ENCODE measurements around the gene WDR49. TPM values are rescaled to one million over a fixed set of nuclear protein-coding genes. Genes with fewer than 3 reads are reported as not detected.

WDR49 gene
- total and polyA plus RNA-seq, 10 of the 15 experiments (the other 5 are each of a cell fraction or from before 2014, with no cell fraction given) = 0.05 to 0.15 TPM; not detected in 8

- no peak for TF ChIP-seq BCL3 (IDR thresholded peaks at IDR 0.05; ENCODE audit: borderline replicate concordance, insufficient read depth, low read depth, low read length, poor library complexity, severe bottlenecking)
Measured at GRCh38 chr3:167684388-167684993, 30.7 kb upstream of the WDR49 start (continued).

DNA sequence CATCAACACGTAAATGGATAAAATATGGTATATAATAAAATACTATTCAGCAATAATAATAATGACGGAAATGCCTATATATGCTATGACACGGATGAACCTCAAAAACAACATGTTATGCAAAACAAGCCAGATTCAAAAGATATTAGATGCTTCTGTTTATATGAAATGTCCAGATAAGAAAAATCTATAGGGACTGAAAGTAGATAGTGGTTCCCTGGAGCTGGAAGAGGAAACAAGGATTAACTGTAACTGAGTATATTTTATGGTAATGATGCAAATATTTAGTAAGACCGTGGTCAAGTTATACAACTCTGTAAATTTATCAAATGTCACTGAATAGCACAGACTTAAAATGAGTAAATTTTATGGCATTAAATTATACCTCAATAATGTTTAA lies 25.8 kb upstream of the WDR49 start:
- no peaks in the 10 kb centered on the region for H3K27me3 ChIP-seq (replicated peaks in 1 of 2; ENCODE audit: control insufficient read depth in 2 of 2, insufficient read depth in 2 of 2, low read length in 1 of 2)
- no peaks in the 10 kb centered on the region for H3K4me1 ChIP-seq (ENCODE audit: control insufficient read depth, insufficient read depth, low read length)
- no peaks in the 10 kb centered on the region for H4K20me1 ChIP-seq (ENCODE audit: control insufficient read depth, insufficient read depth)
- no peak overlapping the region for H2AFZ ChIP-seq (ENCODE audit: control insufficient read depth, low read depth, low read length)
- ChIA-PET POLR2A (no interaction called here), CTCF (no interaction called here), SMC1A (ENCODE audit: uncharacterized antibody, unreplicated experiment) (no interaction called here), RAD21 (ENCODE audit: unreplicated experiment) (no interaction called here)
- H3K36me3 ChIP-seq (ENCODE audit: control insufficient read depth in 2 of 2, insufficient read depth in 2 of 2, low read length in 1 of 2) = peaks cover 0 to 12% of the 10 kb centered on the region in 2 experiments; a peak in 1 of 4 replicates
- no peak overlapping the region for H3K4me3 ChIP-seq
- ATAC-seq = no peak
- no peaks in the 10 kb centered on the region for H3K79me2 ChIP-seq (ENCODE audit: control insufficient read depth, insufficient read depth, low read length)
- no peak for DNase-seq (ENCODE audit: low read depth, low spot score)
- no TSS peak for BruUV-seq (replicated peaks)
- no peaks in the 10 kb centered on the region; the same call in 2 of the 3 replicates for H3K9me3 ChIP-seq (replicated peaks; ENCODE audit: control insufficient read depth, insufficient read depth, low read length)
- FAIRE-seq = no peak
- no peak overlapping the region for H3K9ac ChIP-seq (ENCODE audit: control insufficient read depth, insufficient read depth, low read length)
- H3K4me2 ChIP-seq (ENCODE audit: control insufficient read depth, insufficient read depth) = no peak overlapping the region
- intact Hi-C loops (cut with micrococcal nuclease; ENCODE audit: unreplicated experiment) (no loop called here), in situ Hi-C loops (cut with MboI) (no loop called here)
- H3K27ac ChIP-seq (ENCODE audit: control insufficient read depth, insufficient read depth) = no peak overlapping the region
- 98% methylated on average over 4 of the region's 4 CpGs for WGBS (ENCODE audit: insufficient coverage, insufficient replicate concordance, low lambda C conversion rate, missing lambda C conversion rate)
- TF ChIP-seq POLR2AphosphoS5 (IDR thresholded peaks at IDR 0.05; ENCODE audit: low read length) = no peak
- no peak for TF ChIP-seq RAD51 (IDR thresholded peaks at IDR 0.05)
- TF ChIP-seq ASH2L (IDR thresholded peaks at IDR 0.05; ENCODE audit: borderline replicate concordance, low read depth) = no peak
- TF ChIP-seq ESRRA (IDR thresholded peaks at IDR 0.05; ENCODE audit: low read length) = no peak
- TF ChIP-seq ZNF217 (IDR thresholded peaks at IDR 0.05) = no peak
- no peak for TF ChIP-seq ZBTB11 (CRISPR knock-in tag; IDR thresholded peaks at IDR 0.05)
- TF ChIP-seq IRF3 (IDR thresholded peaks at IDR 0.05) = no peak
- TF ChIP-seq, protein P1, sequence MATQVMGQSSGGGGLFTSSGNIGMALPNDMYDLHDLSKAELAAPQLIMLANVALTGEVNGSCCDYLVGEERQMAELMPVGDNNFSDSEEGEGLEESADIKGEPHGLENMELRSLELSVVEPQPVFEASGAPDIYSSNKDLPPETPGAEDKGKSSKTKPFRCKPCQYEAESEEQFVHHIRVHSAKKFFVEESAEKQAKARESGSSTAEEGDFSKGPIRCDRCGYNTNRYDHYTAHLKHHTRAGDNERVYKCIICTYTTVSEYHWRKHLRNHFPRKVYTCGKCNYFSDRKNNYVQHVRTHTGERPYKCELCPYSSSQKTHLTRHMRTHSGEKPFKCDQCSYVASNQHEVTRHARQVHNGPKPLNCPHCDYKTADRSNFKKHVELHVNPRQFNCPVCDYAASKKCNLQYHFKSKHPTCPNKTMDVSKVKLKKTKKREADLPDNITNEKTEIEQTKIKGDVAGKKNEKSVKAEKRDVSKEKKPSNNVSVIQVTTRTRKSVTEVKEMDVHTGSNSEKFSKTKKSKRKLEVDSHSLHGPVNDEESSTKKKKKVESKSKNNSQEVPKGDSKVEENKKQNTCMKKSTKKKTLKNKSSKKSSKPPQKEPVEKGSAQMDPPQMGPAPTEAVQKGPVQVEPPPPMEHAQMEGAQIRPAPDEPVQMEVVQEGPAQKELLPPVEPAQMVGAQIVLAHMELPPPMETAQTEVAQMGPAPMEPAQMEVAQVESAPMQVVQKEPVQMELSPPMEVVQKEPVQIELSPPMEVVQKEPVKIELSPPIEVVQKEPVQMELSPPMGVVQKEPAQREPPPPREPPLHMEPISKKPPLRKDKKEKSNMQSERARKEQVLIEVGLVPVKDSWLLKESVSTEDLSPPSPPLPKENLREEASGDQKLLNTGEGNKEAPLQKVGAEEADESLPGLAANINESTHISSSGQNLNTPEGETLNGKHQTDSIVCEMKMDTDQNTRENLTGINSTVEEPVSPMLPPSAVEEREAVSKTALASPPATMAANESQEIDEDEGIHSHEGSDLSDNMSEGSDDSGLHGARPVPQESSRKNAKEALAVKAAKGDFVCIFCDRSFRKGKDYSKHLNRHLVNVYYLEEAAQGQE (IDR thresholded peaks at IDR 0.05; ENCODE audit: low read depth, low read length) = no peak
- no peak for TF ChIP-seq CHD1 (IDR thresholded peaks at IDR 0.05; ENCODE audit: low read depth, low read length)
